Panc1 (cell line): ENCODE data around the gene AGBL1. TPM values are rescaled to one million over a fixed set of nuclear protein-coding genes. Genes with fewer than 3 reads are reported as not detected.

Experiments used
- ATAC-seq: fragments of 200-7000 bp; cut with Tn5 transposase; 2 replicates; pipeline ENCODE4 v1.9.1; 2020; ENCODE audit warnings: mild to moderate bottlenecking, moderate library complexity
- BruUV-seq: library from RNA; stranded (reverse); fragments of 400-500 nt; replicated peaks from 2 replicates; lab custom pipeline; 2021; lab: Mats Ljungman, UMichigan
- CTCF ChIA-PET: fragments of 300-600 bp; sonication (Branson Sonifier 250); formaldehyde crosslinking; loops from one replicate; lab custom pipeline; 2022; ENCODE audit warnings: antibody characterized with exemption; lab: Charles Lee
- POLR2A ChIA-PET: fragments of 300-600 bp; sonication (Branson Sonifier 250); formaldehyde crosslinking; loops from one replicate; lab custom pipeline; 2022; ENCODE audit warnings: antibody characterized with exemption; lab: Charles Lee
- DNase-seq: peaks from one replicate; pipeline ENCODE4 v3.0.0-alpha.2; 2010; ENCODE audit warnings: low read depth, low spot score
- H3K27ac ChIP-seq: 2 replicates; pipeline ENCODE4 v1.5.1; 2011; ENCODE audit warnings: mild to moderate bottlenecking, low read length, inconsistent platforms
- H3K27me3 ChIP-seq: fragments of 200-500 bp; sonication (Bioruptor generic); 2 replicates; pipeline ENCODE4 v1.6.0; 2014; ENCODE audit warnings: low read length, inconsistent platforms; ENCODE audit not compliant: control insufficient read depth, insufficient read depth
- H3K36me3 ChIP-seq: fragments of 200-500 bp; sonication (Bioruptor generic); 2 replicates; pipeline ENCODE4 v1.5.1; 2014; ENCODE audit warnings: inconsistent platforms, mild to moderate bottlenecking, low read length, moderate library complexity; ENCODE audit not compliant: control insufficient read depth, insufficient read depth
- H3K4me1 ChIP-seq: 2 replicates; pipeline ENCODE4 v1.5.1; 2011; ENCODE audit warnings: inconsistent platforms, mild to moderate bottlenecking, low read length, moderate library complexity; ENCODE audit not compliant: control insufficient read depth, insufficient read depth
- H3K4me3 ChIP-seq, 2 experiments: 2 replicates each; pipeline ENCODE4 v1.5.1; 2011 to 2012; ENCODE audit warnings: low read depth in 2 of 2, low read length in 2 of 2, mild to moderate bottlenecking in 2 of 2, inconsistent platforms in 1 of 2, moderate library complexity in 1 of 2
- H3K9me3 ChIP-seq: fragments of 200-500 bp; sonication (Bioruptor generic); 2 replicates; pipeline ENCODE4 v1.5.1; 2014; ENCODE audit warnings: low read depth, mild to moderate bottlenecking, inconsistent platforms, low read length, moderate library complexity; ENCODE audit not compliant: control insufficient read depth, insufficient read depth
- CTCF ChIP-seq: fragments of 450-650 bp; IDR thresholded peaks from 2 replicates; pipeline ENCODE4 v1.5.1; 2017; ENCODE audit warnings: mild to moderate bottlenecking
- POLR2AphosphoS5 ChIP-seq: IDR thresholded peaks from 2 replicates; pipeline ENCODE4 v1.6.1; 2012; ENCODE audit warnings: mild to moderate bottlenecking, low read depth, low read length, moderate library complexity
- REST ChIP-seq, 2 experiments: IDR thresholded peaks; 2 replicates each; pipeline ENCODE4 v1.6.1; 2011 to 2012; ENCODE audit warnings: low read depth in 2 of 2, control low read depth in 1 of 2, low read length in 1 of 2, mild to moderate bottlenecking in 1 of 2, moderate library complexity in 1 of 2; ENCODE audit not compliant: insufficient read depth in 1 of 2
- SIN3A ChIP-seq: IDR thresholded peaks from 2 replicates; pipeline ENCODE4 v1.6.1; 2012; ENCODE audit warnings: low read depth, mild to moderate bottlenecking, low read length, moderate library complexity, borderline replicate concordance; ENCODE audit not compliant: insufficient read depth
- TCF7L2 ChIP-seq: IDR thresholded peaks from 2 replicates; pipeline ENCODE4 v1.6.1; 2011; ENCODE audit warnings: mild to moderate bottlenecking, low read depth, low read length, inconsistent platforms
- in situ Hi-C: cut with HindIII; loops from 2 replicates; pipeline ENCODE4 v1.10.0; 2016; ENCODE audit warnings: low sequenced_read_pairs, low pct_unique_long_range_greater_than_20kb
- intact Hi-C: fragments of 100-400 bp; cut with micrococcal nuclease; formaldehyde crosslinking; loops from one replicate; pipeline ENCODE4 v1.10.0; 2022; ENCODE audit not compliant: unreplicated experiment
- total RNA-seq: library from RNA; stranded (reverse); gene quantifications from one replicate; pipeline ENCODE4 v1.2.1, GENCODE V29; 2021; ENCODE audit not compliant: unreplicated experiment

AGBL1 gene
- total RNA-seq, 1 experiment from 2014 or later: not detected

GRCh38 chr15:86657305-86657704, 577.6 kb downstream of the AGBL1 start:
- in situ Hi-C loops (no loop called here), intact Hi-C loops (no loop called here)
- Histone ChIP-seq H3K27ac (no peak overlapping the region), H3K27me3 (no peaks in the 10 kb centered on the region), H3K36me3 (no peaks in the 10 kb centered on the region), H3K4me1 (no peaks in the 10 kb centered on the region), H3K4me3 (no peak overlapping the region), H3K9me3 (no peaks in the 10 kb centered on the region)
- ATAC-seq (no peak), DNase-seq (no peak)
- POLR2A ChIA-PET: no interaction called here
- BruUV-seq: no TSS peak
- CTCF ChIA-PET: no interaction called here
- no peak for TF ChIP-seq POLR2AphosphoS5
- TF ChIP-seq SIN3A: no peak
- no peak for TF ChIP-seq TCF7L2
- TF ChIP-seq CTCF: no peak
- no peak for TF ChIP-seq REST (IDR thresholded peaks at IDR 0.05; ENCODE audit: insufficient read depth in 1 of 2, low read depth in 2 of 2, low read length in 1 of 2)

- H3K27me3 ChIP-seq: no peaks in the 10 kb centered on the region
- DNase-seq (no peak), ATAC-seq (no peak)
- no peak overlapping the region for H3K27ac ChIP-seq
- CTCF ChIA-PET: no interaction called here
- intact Hi-C loops: no loop called here
- TF ChIP-seq TCF7L2 (no peak), CTCF (no peak), SIN3A (no peak), POLR2AphosphoS5 (no peak), REST (IDR thresholded peaks at IDR 0.05; ENCODE audit: insufficient read depth in 1 of 2, low read depth in 2 of 2, low read length in 1 of 2) (no peak)
- BruUV-seq: no TSS peak
- no peaks in the 10 kb centered on the region for H3K36me3 ChIP-seq
- POLR2A ChIA-PET: no interaction called here
- H3K9me3 ChIP-seq: no peaks in the 10 kb centered on the region
- in situ Hi-C loops: no loop called here
- no peaks in the 10 kb centered on the region for H3K4me1 ChIP-seq
- no peak overlapping the region for H3K4me3 ChIP-seq
These were observed 580.2 kb downstream of the AGBL1 start for GRCh38 chr15:86659724-86660411.
